Mesothelial cell of epicardium (in vitro differentiated cells): ENCODE measurements around the gene RNF225. TPM values are rescaled to one million over a fixed set of nuclear protein-coding genes. Genes with fewer than 3 reads are reported as not detected.

ENCODE experiments used
- DNase-seq, 2 experiments: peaks; one replicate each; pipeline ENCODE4 v3.0.0; 2021; ENCODE audit warnings: low spot score in 2 of 2; ENCODE audit not compliant: unreplicated experiment in 2 of 2
- H3K27ac Mint-ChIP-seq: 2 replicates; pipeline ENCODE4 v1.8.0; 2021; ENCODE audit warnings: mixed read lengths
- H3K27me3 Mint-ChIP-seq: 2 replicates; pipeline ENCODE4 v1.8.0; 2021; ENCODE audit warnings: low read depth, mixed read lengths
- H3K36me3 Mint-ChIP-seq: 2 replicates; pipeline ENCODE4 v1.8.0; 2021; ENCODE audit warnings: mixed read lengths
- H3K4me1 Mint-ChIP-seq: 2 replicates; pipeline ENCODE4 v1.8.0; 2021; ENCODE audit warnings: mixed read lengths
- H3K4me3 Mint-ChIP-seq: 2 replicates; pipeline ENCODE4 v1.8.0; 2021; ENCODE audit warnings: mild to moderate bottlenecking, moderate library complexity, mixed read lengths
- H3K9me3 Mint-ChIP-seq: 2 replicates; pipeline ENCODE4 v1.8.0; 2021; ENCODE audit warnings: mixed read lengths
- total RNA-seq: library from RNA; stranded (reverse); gene quantifications from 3 replicates; pipeline ENCODE4 v1.2.1, GENCODE V29; 2021
- TF ChIP-seq, protein P1 (sequence below): fragments of 200-600 bp; sonication (generic); IDR thresholded peaks from one replicate; pipeline ENCODE4 v1.5.0; 2021; ENCODE audit warnings: antibody characterized with exemption; ENCODE audit not compliant: unreplicated experiment

RNF225 gene
- total RNA-seq, 1 donor from 2014 or later, result 0.83 TPM

DNA sequence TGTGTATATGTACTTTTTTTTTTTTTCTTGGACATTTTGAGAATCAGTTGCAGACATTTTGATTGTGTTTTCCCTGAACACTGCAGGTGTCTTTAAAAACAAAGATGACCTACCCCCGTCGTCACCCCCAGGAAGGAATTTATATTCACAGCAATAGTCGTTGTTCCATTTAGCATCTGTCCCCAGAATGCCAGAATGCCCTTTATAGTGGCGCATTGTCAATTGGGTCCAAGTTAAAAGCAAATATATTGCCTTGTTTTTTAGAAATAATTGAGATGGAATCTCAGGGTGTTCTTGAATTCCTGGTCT is 1.8 kb upstream of the RNF225 start:
- Mint-ChIP-seq H3K36me3 (peaks cover 25% of the 10 kb centered on the region), H3K4me3 (no peak overlapping the region), H3K27me3 (peaks cover 20% of the 10 kb centered on the region), H3K4me1 (peaks cover 9% of the 10 kb centered on the region), H3K27ac (no peak overlapping the region), H3K9me3 (no peaks in the 10 kb centered on the region)
- TF ChIP-seq, protein P1, sequence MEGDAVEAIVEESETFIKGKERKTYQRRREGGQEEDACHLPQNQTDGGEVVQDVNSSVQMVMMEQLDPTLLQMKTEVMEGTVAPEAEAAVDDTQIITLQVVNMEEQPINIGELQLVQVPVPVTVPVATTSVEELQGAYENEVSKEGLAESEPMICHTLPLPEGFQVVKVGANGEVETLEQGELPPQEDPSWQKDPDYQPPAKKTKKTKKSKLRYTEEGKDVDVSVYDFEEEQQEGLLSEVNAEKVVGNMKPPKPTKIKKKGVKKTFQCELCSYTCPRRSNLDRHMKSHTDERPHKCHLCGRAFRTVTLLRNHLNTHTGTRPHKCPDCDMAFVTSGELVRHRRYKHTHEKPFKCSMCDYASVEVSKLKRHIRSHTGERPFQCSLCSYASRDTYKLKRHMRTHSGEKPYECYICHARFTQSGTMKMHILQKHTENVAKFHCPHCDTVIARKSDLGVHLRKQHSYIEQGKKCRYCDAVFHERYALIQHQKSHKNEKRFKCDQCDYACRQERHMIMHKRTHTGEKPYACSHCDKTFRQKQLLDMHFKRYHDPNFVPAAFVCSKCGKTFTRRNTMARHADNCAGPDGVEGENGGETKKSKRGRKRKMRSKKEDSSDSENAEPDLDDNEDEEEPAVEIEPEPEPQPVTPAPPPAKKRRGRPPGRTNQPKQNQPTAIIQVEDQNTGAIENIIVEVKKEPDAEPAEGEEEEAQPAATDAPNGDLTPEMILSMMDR, result no peak
- DNase-seq, result no peak

DNA sequence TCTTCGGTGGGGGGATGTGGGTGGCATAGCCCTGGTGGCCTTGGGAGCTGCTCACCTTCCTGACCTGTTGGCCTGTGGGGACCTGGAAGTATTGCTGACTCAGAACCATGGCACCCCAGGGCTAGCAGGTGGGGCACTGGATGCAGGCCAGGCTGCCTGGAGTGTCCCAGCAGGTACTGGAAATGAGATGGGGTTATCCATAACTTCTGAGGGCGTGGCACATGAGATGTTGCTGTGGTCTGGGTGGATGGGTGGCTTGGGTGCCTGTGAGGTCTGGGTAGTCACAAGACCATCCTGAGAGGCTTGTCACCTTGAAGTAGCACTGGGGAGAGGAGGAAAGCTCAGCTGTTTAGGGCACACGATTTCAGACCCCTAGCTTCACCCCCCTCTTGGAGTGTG is 636 bp upstream of the RNF225 start:
- no peak for DNase-seq
- TF ChIP-seq, protein P1, result no peak
- H3K27ac Mint-ChIP-seq, result no peak overlapping the region
- no peaks in the 10 kb centered on the region for H3K9me3 Mint-ChIP-seq
- H3K4me3 Mint-ChIP-seq, result no peak overlapping the region
- H3K4me1 Mint-ChIP-seq, result peaks cover 3% of the 10 kb centered on the region
- H3K27me3 Mint-ChIP-seq, result peaks cover 20% of the 10 kb centered on the region
- peaks cover 19% of the 10 kb centered on the region for H3K36me3 Mint-ChIP-seq

DNA sequence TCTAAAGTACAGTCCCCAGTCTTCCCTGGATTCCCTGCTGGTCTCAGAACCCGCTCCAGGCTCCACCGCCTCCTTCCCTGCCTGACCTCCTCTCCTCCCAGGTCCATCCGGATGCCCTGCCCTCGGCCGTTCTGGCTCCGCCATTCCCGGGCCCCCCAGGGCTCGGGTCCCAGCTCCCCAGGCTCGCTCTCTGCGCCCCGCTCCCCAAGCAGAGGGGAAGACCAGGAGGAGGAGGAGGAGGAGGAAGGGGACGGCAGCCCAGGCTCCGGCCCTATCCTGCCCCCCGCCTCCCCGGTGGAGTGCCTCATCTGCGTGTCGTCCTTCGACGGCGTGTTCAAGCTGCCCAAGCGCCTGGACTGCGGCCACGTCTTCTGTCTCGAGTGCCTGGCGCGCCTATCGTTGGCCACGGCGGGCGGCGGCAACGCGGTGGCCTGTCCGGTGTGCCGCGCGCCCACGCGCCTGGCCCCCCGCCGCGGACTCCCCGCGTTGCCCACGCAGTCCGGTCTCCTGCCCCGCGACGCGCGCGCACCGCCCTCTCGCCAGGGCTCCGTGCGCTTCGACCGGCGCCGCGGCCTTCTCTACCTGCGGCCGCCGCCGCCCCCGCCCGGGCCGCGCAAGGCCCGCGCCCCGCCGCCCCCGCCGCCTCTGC is 647 bp downstream of the RNF225 start:
- Mint-ChIP-seq H3K9me3 (no peaks in the 10 kb centered on the region), H3K27ac (no peak overlapping the region), H3K4me3 (no peak overlapping the region), H3K27me3 (peaks cover 20% of the 10 kb centered on the region), H3K4me1 (peaks cover 12% of the 10 kb centered on the region), H3K36me3 (peaks cover 14% of the 10 kb centered on the region)
- TF ChIP-seq, protein P1, result no peak
- DNase-seq, result no peak

DNA sequence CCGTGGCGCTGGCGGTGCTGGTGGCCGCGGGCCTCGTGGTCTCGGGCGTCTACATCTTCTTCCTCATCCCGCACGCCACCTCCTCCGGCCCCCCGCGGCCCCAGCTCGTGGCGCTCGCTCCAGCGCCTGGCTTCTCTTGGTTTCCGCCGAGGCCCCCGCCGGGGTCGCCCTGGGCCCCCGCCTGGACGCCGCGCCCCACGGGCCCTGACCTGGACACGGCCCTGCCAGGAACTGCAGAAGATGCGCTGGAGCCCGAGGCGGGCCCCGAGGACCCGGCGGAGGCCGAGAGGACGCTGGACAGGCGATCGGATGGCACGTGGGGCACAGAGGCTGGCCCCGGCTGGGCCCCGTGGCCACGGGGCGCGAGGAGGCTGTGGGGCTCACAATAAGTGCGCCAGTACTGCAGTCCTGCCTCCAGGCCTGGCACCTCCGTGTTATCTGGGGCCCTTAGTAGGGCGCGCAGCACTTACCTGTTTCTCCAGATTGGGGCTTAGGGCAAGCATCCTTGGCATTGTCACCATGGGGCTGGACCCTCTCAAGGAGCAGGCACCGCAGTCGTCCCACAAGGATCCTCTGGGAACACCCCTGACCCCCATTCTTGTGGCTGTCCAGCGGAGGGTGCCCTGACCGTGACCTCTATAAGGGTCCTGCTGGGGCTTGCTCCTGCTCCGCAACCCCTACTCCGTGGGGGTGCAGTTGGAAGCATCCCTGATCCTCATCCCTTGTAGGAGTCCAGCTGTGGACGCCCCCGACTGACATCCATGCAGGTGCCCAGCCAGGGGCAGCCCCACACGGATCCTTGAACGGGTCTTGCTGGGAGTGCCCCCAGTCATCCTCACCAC is 1.5 kb downstream of the RNF225 start:
- H3K27ac Mint-ChIP-seq, result no peak overlapping the region
- no peaks in the 10 kb centered on the region for H3K9me3 Mint-ChIP-seq
- H3K36me3 Mint-ChIP-seq, result peaks cover 14% of the 10 kb centered on the region
- no peak overlapping the region for H3K4me3 Mint-ChIP-seq
- H3K4me1 Mint-ChIP-seq, result peaks cover 16% of the 10 kb centered on the region
- TF ChIP-seq, protein P1, result no peak
- peaks cover 20% of the 10 kb centered on the region for H3K27me3 Mint-ChIP-seq
- no peak for DNase-seq

DNA sequence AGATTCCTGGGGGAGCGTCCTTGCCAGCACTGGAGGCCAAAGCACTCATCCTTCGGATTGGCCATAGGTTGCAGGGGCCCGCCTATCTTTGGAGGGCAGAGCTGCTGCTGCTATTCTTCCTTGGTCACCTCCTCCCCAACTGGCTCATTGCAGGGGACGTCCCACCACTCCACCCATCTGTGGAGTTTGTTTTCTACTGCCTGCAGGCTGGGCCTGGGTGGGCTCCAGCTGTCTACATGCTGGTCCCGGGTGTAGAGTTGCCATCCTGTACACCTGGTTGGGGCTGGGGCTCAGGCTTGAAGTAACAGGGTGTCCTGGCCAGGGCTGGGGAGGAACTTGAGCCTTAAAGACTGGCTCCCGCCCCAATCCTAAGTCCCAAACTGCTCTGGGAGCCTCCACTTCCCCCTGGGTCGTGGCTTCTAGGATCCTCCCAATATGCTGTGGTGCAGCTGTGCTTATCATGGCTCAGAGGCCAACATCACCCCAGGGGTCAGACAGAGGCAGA is 2.1 kb downstream of the RNF225 start:
- no peak overlapping the region for H3K4me3 Mint-ChIP-seq
- no peak overlapping the region for H3K27ac Mint-ChIP-seq
- no peak for DNase-seq
- TF ChIP-seq, protein P1, result no peak
- H3K36me3 Mint-ChIP-seq, result peaks cover 14% of the 10 kb centered on the region
- H3K27me3 Mint-ChIP-seq, result peaks cover 20% of the 10 kb centered on the region
- peaks cover 16% of the 10 kb centered on the region for H3K4me1 Mint-ChIP-seq
- no peaks in the 10 kb centered on the region for H3K9me3 Mint-ChIP-seq
